IPS-NIHi7 (cell line): Measurements from ENCODE around the gene MBTPS1.

Source experiments
- DNase-seq: peaks from one replicate; pipeline ENCODE4 v3.0.0; 2012; ENCODE audit warnings: mixed read lengths; ENCODE audit errors: extremely low spot score

Gene MBTPS1

GRCh38 chr16:84074721-84075120 is 42.0 kb downstream of the MBTPS1 start:
- DNase-seq, result no peak

DNA sequence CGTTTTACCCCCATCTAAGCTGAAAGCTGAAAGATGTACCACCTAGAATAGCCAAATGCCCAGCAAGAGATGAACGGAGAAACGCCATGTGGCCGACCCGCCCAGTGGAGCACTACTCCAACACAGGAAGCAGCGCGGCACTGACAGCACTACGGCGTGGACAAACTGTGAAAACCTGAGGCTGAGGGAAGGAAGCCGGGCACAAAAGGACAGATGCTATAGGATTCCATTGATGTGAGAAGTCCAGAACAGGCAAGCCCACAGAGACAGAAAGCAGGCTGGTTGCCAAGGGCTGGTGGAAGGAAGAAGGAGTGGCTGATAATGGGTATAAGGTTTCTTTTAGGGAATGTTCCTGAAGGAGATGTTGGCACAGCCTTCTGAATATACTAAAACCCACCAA is 44.7 kb downstream of the MBTPS1 start:
- no peak for DNase-seq

- DNase-seq, result no peak
Observed at GRCh38 chr16:84071121-84071520, 45.6 kb downstream of the MBTPS1 start.

- no peak for DNase-seq
Observed at GRCh38 chr16:84069540-84069939, 47.2 kb downstream of the MBTPS1 start.

GRCh38 chr16:84068783-84069462 is 47.8 kb downstream of the MBTPS1 start:
- no peak for DNase-seq

- DNase-seq, result no peak
Observed at GRCh38 chr16:84068041-84068440, 48.7 kb downstream of the MBTPS1 start.

DNA sequence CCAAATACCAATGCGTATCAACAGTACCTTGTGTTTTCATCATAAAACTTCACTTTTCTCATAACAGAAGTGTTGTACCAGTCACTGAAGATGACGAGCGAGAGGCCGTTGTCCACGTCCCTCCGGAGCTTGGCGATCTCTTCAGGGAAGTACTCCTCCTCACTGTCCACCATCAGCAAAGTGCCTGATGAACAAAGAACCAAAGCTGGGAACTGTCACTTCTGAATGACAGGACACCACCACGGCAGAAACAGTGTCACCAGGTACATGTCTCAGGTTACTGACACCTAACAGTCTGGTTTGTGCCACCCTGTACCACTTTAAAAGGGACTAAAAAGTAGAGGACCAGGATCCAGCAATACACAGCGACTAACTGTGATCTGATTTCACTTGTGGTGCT is 49.1 kb downstream of the MBTPS1 start:
- DNase-seq, result no peak

GRCh38 chr16:84065536-84066132 is 51.1 kb downstream of the MBTPS1 start:
- peak; percentile 63 for DNase-seq

- DNase-seq, result no peak
Observed at GRCh38 chr16:84063980-84064379, 52.8 kb downstream of the MBTPS1 start.

- peak; percentile 94 for DNase-seq
Observed at GRCh38 chr16:84062734-84063640, 53.8 kb downstream of the MBTPS1 start.

DNA sequence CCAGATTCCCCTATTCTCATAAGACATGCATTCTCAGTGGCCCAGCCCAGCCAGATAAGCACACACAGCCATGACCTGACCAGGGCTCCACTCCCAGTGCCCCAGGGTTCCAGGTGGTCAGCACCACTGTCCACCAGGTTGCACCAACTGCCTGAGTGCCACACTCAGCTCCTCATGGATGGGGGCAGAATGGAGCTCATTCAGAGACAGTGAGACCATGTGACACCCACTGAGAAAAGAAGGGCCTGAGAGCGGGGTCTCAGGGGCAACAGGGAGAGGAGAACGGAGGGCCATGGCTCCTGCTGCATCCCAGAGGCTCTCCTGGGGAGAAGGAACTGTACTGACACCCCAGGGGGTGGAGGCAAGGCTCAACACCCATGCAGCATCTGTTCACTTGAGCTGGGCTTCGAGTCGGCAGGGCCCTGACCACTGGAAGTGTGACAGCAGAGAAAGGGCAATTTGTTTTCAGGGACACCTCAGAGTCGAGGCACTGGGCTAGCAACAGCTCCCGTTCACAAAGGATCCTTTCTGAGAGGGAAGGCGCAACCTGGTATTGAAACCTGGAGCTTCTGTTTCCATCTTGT is 55.4 kb downstream of the MBTPS1 start:
- no peak for DNase-seq

GRCh38 chr16:84059946-84060901 is 56.5 kb downstream of the MBTPS1 start:
- DNase-seq, result no peak

GRCh38 chr16:84059111-84059510 is 57.6 kb downstream of the MBTPS1 start:
- no peak for DNase-seq

DNA sequence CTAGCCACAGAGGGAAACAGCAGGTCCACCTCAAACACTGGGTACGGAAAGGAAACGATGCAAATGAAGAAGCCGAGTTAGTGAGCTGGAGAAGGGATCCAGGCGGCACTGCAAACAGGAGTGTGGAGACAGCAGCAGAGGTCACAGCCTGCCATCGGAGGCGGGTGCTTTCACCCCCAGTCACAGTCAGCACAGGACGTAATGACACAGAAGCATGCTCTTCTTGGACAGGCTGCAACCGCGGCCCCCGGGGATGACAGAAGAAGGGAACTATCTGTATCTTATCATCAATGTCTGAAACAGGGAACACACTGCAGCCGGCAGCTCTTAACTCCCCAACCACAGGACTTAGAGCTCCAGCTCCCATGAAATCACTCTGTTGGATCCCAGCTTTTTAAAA is 58.1 kb downstream of the MBTPS1 start:
- no peak for DNase-seq

DNA sequence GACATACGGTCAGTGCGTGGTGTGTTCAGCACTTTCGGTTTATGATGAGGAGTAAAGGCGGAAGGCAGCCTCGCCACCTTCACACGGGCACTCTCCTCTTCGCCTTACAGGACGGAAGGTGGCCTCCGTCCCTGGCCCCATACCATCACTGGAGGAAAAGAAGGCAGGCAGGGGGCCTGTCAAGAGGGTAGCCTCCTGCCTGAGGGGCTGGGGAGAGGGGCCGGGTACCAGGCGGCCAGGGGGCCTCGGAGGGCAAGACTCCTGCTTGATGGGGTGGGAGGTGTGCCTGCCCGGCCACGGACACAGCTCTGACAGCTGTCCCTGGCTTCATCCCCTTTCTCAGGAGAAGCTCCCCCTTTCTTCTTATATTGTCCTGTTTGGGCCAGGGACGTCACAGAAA is 58.5 kb downstream of the MBTPS1 start:
- DNase-seq, result no peak

- DNase-seq, result no peak
Observed at GRCh38 chr16:84056933-84057332, 59.8 kb downstream of the MBTPS1 start.

- no peak for DNase-seq
Observed at GRCh38 chr16:84055801-84056634, 60.7 kb downstream of the MBTPS1 start.

- DNase-seq, result no peak
Observed at GRCh38 chr16:84055366-84055765, 61.4 kb downstream of the MBTPS1 start.

GRCh38 chr16:84054916-84055315 is 61.8 kb downstream of the MBTPS1 start:
- peak; percentile 67 for DNase-seq

- no peak for DNase-seq
Observed at GRCh38 chr16:84054271-84054670, 62.5 kb downstream of the MBTPS1 start.
